IPS DF 6.9 (cell line): ENCODE data around the gene ABCA4.

ENCODE experiments used
- DNase-seq: peaks from one replicate; pipeline ENCODE4 v3.0.0-alpha.2; 2013; ENCODE audit warnings: low read depth, low spot score
- H3K27ac ChIP-seq: one replicate; pipeline ENCODE4 v1.5.1; 2013; ENCODE audit warnings: low read length, control low read depth
- H3K27me3 ChIP-seq: 2 replicates; pipeline ENCODE4 v1.6.1; 2013; ENCODE audit warnings: mild to moderate bottlenecking, low read length; ENCODE audit not compliant: control insufficient read depth, insufficient read depth
- H3K36me3 ChIP-seq: 2 replicates; pipeline ENCODE4 v1.6.1; 2013; ENCODE audit warnings: low read length; ENCODE audit not compliant: control insufficient read depth, insufficient read depth
- H3K4me1 ChIP-seq: 2 replicates; pipeline ENCODE4 v1.6.1; 2013; ENCODE audit warnings: low read length; ENCODE audit not compliant: control insufficient read depth, insufficient read depth
- H3K4me3 ChIP-seq: 2 replicates; pipeline ENCODE4 v1.5.1; 2013; ENCODE audit warnings: mild to moderate bottlenecking, low read length
- H3K9me3 ChIP-seq: 2 replicates; pipeline ENCODE4 v1.6.1; 2013; ENCODE audit warnings: low read length, inconsistent platforms; ENCODE audit not compliant: control insufficient read depth, insufficient read depth
- WGBS: extraction: QIAGEN DNeasy Blood & Tissue Kit; methylation state at CpG from one replicate; pipeline ENCODE4 v1.1.7; 2013; ENCODE audit warnings: mixed read lengths, missing lambda C conversion rate; ENCODE audit not compliant: insufficient read length, insufficient coverage; 5-methylcytosine and 5-hydroxymethylcytosine counted together

The ABCA4 gene

DNA sequence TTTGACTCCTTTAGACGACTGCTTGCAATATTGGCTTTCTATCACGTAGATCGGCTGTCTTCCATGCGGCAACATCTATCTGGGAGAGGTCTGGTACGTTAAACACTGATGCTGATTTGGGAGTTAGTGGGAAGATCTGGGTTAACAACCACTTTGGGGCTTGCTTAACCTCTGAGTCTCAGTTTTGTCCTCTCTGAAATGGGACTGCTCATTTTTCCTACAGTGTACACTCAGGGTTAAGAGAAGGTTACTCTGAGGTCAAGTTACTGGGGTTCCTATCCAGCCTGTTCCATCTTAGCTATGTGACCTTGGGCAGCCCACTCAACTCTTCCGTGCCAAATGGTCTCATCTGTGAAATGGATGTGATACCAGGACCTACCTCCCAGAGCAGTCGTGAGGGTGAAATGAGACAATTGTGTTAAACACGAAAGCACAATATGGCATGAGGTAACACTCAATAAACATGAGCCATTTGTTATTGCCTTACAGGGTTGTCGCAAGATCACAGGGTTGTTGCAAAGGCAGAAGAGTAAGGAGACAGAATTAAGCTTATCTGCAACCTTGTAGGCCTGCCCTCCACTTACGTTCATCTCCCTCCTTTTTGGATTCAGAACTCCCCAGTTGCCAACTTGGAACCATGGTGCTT, 5.6 kb downstream of the ABCA4 start:
- DNase-seq = no peak
- Histone ChIP-seq H3K27ac (no peak overlapping the region), H3K27me3 (no peaks in the 10 kb centered on the region), H3K4me3 (no peak overlapping the region), H3K4me1 (peaks cover 4% of the 10 kb centered on the region), H3K9me3 (no peaks in the 10 kb centered on the region), H3K36me3 (no peaks in the 10 kb centered on the region)
- no CpG with 5 or more reads among the region's 10 CpGs for WGBS

GRCh38 chr1:94113589-94114226, 7.2 kb downstream of the ABCA4 start:
- Histone ChIP-seq H3K9me3 (no peaks in the 10 kb centered on the region), H3K27me3 (no peaks in the 10 kb centered on the region), H3K4me1 (peaks cover 1% of the 10 kb centered on the region), H3K4me3 (no peak overlapping the region), H3K27ac (no peak overlapping the region), H3K36me3 (no peaks in the 10 kb centered on the region)
- WGBS = no CpG with 5 or more reads among the region's 2 CpGs
- DNase-seq = no peak

GRCh38 chr1:94111879-94112278, 9.1 kb downstream of the ABCA4 start:
- Histone ChIP-seq H3K9me3 (no peaks in the 10 kb centered on the region), H3K4me1 (peaks cover 1% of the 10 kb centered on the region), H3K27me3 (no peaks in the 10 kb centered on the region), H3K27ac (no peak overlapping the region), H3K4me3 (no peak overlapping the region), H3K36me3 (no peaks in the 10 kb centered on the region)
- WGBS = no CpG with 5 or more reads among the region's 9 CpGs
- no peak for DNase-seq

- DNase-seq = no peak
- no peaks in the 10 kb centered on the region for H3K27me3 ChIP-seq
- no CpG with 5 or more reads among the region's 10 CpGs for WGBS
- H3K4me1 ChIP-seq = peaks cover 1% of the 10 kb centered on the region
- H3K4me3 ChIP-seq = no peak overlapping the region
- H3K27ac ChIP-seq = no peak overlapping the region
- no peaks in the 10 kb centered on the region for H3K36me3 ChIP-seq
- no peaks in the 10 kb centered on the region for H3K9me3 ChIP-seq
These were observed 9.8 kb downstream of the ABCA4 start for GRCh38 chr1:94110946-94111740.

GRCh38 chr1:94110021-94110761, 10.8 kb downstream of the ABCA4 start:
- H3K4me1 ChIP-seq = peaks cover 6% of the 10 kb centered on the region
- no peaks in the 10 kb centered on the region for H3K27me3 ChIP-seq
- no CpG with 5 or more reads among the region's 4 CpGs for WGBS
- H3K27ac ChIP-seq = no peak overlapping the region
- no peak for DNase-seq
- no peaks in the 10 kb centered on the region for H3K9me3 ChIP-seq
- no peaks in the 10 kb centered on the region for H3K36me3 ChIP-seq
- no peak overlapping the region for H3K4me3 ChIP-seq

- Histone ChIP-seq H3K27ac (no peak overlapping the region), H3K9me3 (no peaks in the 10 kb centered on the region), H3K4me1 (peaks cover 6% of the 10 kb centered on the region), H3K36me3 (no peaks in the 10 kb centered on the region), H3K27me3 (no peaks in the 10 kb centered on the region), H3K4me3 (no peak overlapping the region)
- no CpG with 5 or more reads among the region's 4 CpGs for WGBS
- DNase-seq = no peak
These were observed 11.5 kb downstream of the ABCA4 start for GRCh38 chr1:94109478-94109877.

DNA sequence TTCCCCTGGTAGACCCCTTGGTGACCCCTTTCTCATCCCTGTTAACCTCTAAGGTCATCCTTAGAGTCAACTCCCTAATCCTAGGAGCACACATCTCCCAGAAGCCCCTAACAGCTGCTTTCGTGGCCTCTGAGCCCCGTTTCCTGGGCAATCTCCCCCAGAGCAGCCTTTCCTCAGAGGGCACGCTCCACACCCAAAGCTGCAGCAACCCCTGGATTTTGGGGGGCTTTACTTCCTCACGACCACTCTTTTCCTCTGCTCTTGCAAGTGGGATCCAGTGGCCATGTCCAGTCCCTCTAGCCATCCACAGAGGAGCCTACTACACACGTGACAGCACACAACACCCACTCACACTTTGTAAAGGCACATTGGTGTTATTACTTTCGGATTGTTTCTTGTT, 13.8 kb downstream of the ABCA4 start:
- WGBS = no CpG with 5 or more reads among the region's 6 CpGs
- H3K27me3 ChIP-seq = no peaks in the 10 kb centered on the region
- H3K4me3 ChIP-seq = no peak overlapping the region
- no peak overlapping the region for H3K27ac ChIP-seq
- H3K4me1 ChIP-seq = peaks cover 6% of the 10 kb centered on the region
- H3K9me3 ChIP-seq = no peaks in the 10 kb centered on the region
- H3K36me3 ChIP-seq = no peaks in the 10 kb centered on the region
- no peak for DNase-seq

DNA sequence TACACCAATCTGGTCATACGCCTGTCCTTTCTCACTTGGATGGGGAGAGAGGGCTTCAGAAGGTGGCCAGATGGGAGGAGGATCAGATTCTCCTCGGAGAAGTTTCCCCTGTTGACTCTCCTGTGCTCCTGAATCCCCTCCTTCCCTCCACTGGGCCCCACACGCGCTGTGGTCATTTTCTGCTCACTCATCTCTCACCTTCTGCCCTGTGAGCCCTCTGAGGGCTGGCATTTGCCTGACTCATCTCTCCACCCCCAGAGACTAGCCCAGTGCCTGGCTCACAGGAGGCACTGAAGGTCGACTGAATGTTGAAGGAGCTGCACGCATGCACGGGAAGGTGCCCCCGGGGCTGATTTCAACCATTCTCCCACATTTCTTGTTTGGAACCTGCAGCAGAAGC, 14.2 kb downstream of the ABCA4 start:
- no peak for DNase-seq
- Histone ChIP-seq H3K9me3 (no peaks in the 10 kb centered on the region), H3K4me3 (no peak overlapping the region), H3K4me1 (peaks cover 4% of the 10 kb centered on the region), H3K36me3 (no peaks in the 10 kb centered on the region), H3K27ac (no peak overlapping the region), H3K27me3 (no peaks in the 10 kb centered on the region)
- no CpG with 5 or more reads among the region's 8 CpGs for WGBS

- no CpG with 5 or more reads among the region's 9 CpGs for WGBS
- H3K27me3 ChIP-seq = no peaks in the 10 kb centered on the region
- DNase-seq = no peak
These were observed 14.9 kb downstream of the ABCA4 start for GRCh38 chr1:94105957-94106529.

GRCh38 chr1:94105581-94105952, 15.4 kb downstream of the ABCA4 start:
- no peaks in the 10 kb centered on the region for H3K27me3 ChIP-seq
- peaks cover 4% of the 10 kb centered on the region for H3K4me1 ChIP-seq
- no peak overlapping the region for H3K4me3 ChIP-seq
- WGBS = no CpG with 5 or more reads among the region's 7 CpGs
- no peaks in the 10 kb centered on the region for H3K36me3 ChIP-seq
- no peaks in the 10 kb centered on the region for H3K9me3 ChIP-seq
- no peak overlapping the region for H3K27ac ChIP-seq
- no peak for DNase-seq

More at GRCh38 chr1:94105957-94106529, 14.9 kb downstream of the ABCA4 start:
- Histone ChIP-seq H3K36me3 (no peaks in the 10 kb centered on the region), H3K27ac (no peak overlapping the region), H3K4me1 (peaks cover 4% of the 10 kb centered on the region), H3K4me3 (no peak overlapping the region), H3K9me3 (no peaks in the 10 kb centered on the region)
